ENCODE measurements around the gene YEATS4. TPM values are rescaled to one million over a fixed set of nuclear protein-coding genes. Genes with fewer than 3 reads are reported as not detected.

Gene YEATS4
- total RNA-seq, 6 donors from 2014 or later, result 1.00 to 12.8 (median 10.2) TPM

GRCh38 chr12:69406217-69406616 lies 46.7 kb downstream of the YEATS4 start:
- Histone ChIP-seq H3K9me3 (no peaks in the 10 kb centered on the region), H3K4me1 (peaks cover 0 to 7% (median 0%) of the 10 kb centered on the region in 4 donors), H3K4me3 (no peak overlapping the region), H3K27me3 (no peaks in the 10 kb centered on the region), H3K36me3 (no peaks in the 10 kb centered on the region), H3K27ac (no peak overlapping the region)
- DNase-seq (no peak), ATAC-seq (ENCODE audit: low FRiP score in 2 of 2) (no peak)
- TF ChIP-seq POLR2AphosphoS5 (IDR thresholded peaks at IDR 0.05), result no peak
- no peak for TF ChIP-seq EP300 (IDR thresholded peaks at IDR 0.05)
- TF ChIP-seq CTCF (IDR thresholded peaks at IDR 0.05), result no peak
- TF ChIP-seq POLR2A (IDR thresholded peaks at IDR 0.05), result no peak
- 91% methylated on average over 2 of the region's 2 CpGs for WGBS, 2 donors

- no peak for DNase-seq
- Histone ChIP-seq H3K36me3 (no peaks in the 10 kb centered on the region), H3K9me3 (no peaks in the 10 kb centered on the region), H3K4me1 (no peaks in the 10 kb centered on the region), H3K27ac (no peak overlapping the region), H3K27me3 (no peaks in the 10 kb centered on the region), H3K4me3 (no peak overlapping the region)
- ATAC-seq (ENCODE audit: low FRiP score in 2 of 2), result no peak
- 91 to 93% methylated on average over 9 of the region's 9 CpGs for WGBS, 2 donors
- TF ChIP-seq POLR2A (IDR thresholded peaks at IDR 0.05) (no peak), POLR2AphosphoS5 (IDR thresholded peaks at IDR 0.05) (no peak), EP300 (IDR thresholded peaks at IDR 0.05) (no peak), CTCF (IDR thresholded peaks at IDR 0.05) (no peak)
These were observed 51.0 kb downstream of the YEATS4 start for GRCh38 chr12:69410571-69410970.

- no peak overlapping the region for H3K27ac ChIP-seq
- 85 to 92% methylated on average over 3 of the region's 3 CpGs for WGBS, 2 donors
These were observed 53.1 kb downstream of the YEATS4 start for GRCh38 chr12:69412655-69413054.

GRCh38 chr12:69415471-69416275 lies 56.1 kb downstream of the YEATS4 start:
- no peaks in the 10 kb centered on the region for H3K36me3 ChIP-seq
- peaks cover 0 to 7% (median 4%) of the 10 kb centered on the region in 4 donors for H3K4me1 ChIP-seq
- TF ChIP-seq EP300 (IDR thresholded peaks at IDR 0.05) (no peak), POLR2AphosphoS5 (IDR thresholded peaks at IDR 0.05) (peak in 1 of 2 donors; percentile 7), CTCF (IDR thresholded peaks at IDR 0.05) (peak; percentile 42 to 83 (median 66))
- WGBS, 2 donors, result 34 to 40% methylated on average over 8 of the region's 8 CpGs
- peak overlapping the region in 1 of 4 donors; percentile 21 for H3K4me3 ChIP-seq
- no peaks in the 10 kb centered on the region for H3K27me3 ChIP-seq
- H3K27ac ChIP-seq, result no peak overlapping the region
- ATAC-seq (ENCODE audit: low FRiP score in 2 of 2) (peak; percentile 68 to 92), DNase-seq (peak in 1 of 2 donors; percentile 39)
- no peaks in the 10 kb centered on the region for H3K9me3 ChIP-seq

More at GRCh38 chr12:69412655-69413054, 53.1 kb downstream of the YEATS4 start:
- Histone ChIP-seq H3K27me3 (no peaks in the 10 kb centered on the region), H3K36me3 (no peaks in the 10 kb centered on the region), H3K4me3 (no peak overlapping the region), H3K9me3 (no peaks in the 10 kb centered on the region), H3K4me1 (peaks cover 0 to 7% (median 4%) of the 10 kb centered on the region in 4 donors)
- TF ChIP-seq CTCF (IDR thresholded peaks at IDR 0.05) (no peak), POLR2AphosphoS5 (IDR thresholded peaks at IDR 0.05) (no peak), EP300 (IDR thresholded peaks at IDR 0.05) (no peak), POLR2A (IDR thresholded peaks at IDR 0.05) (no peak)
- ATAC-seq (ENCODE audit: low FRiP score in 2 of 2) (no peak), DNase-seq (no peak)
